Upper lobe of left lung (tissue), 6 donors: Measurements from ENCODE around the gene ZNF584. TPM values are rescaled to one million over a fixed set of nuclear protein-coding genes. Genes with fewer than 3 reads are reported as not detected.

Experiments
- ATAC-seq, 2 donors: fragments of 200-7000 bp; cut with Tn5 transposase; one replicate each; pipeline ENCODE4 v1.9.1; 2022; ENCODE audit warnings: mild to moderate bottlenecking in 2 of 2, moderate library complexity in 2 of 2; ENCODE audit not compliant: low FRiP score in 2 of 2
- DNase-seq, 2 donors: peaks; one replicate each; pipeline ENCODE4 v3.0.0-alpha.2; 2019 to 2020
- H3K27ac ChIP-seq, 4 donors: fragments of 200-600 bp; sonication (generic); one replicate each; pipeline ENCODE4 v1.5.1; 2016 to 2019
- H3K27me3 ChIP-seq, 4 donors: fragments of 200-600 bp; sonication (generic); one replicate each; pipeline ENCODE4 v1.5.1; 2017 to 2019
- H3K36me3 ChIP-seq, 4 donors: fragments of 200-600 bp; sonication (generic); one replicate each; pipeline ENCODE4 v1.5.1; 2016 to 2019
- H3K4me1 ChIP-seq, 4 donors: fragments of 200-600 bp; sonication (generic); one replicate each; pipeline ENCODE4 v1.5.1; 2018 to 2019
- H3K4me3 ChIP-seq, 4 donors: fragments of 200-600 bp; sonication (generic); one replicate each; pipeline ENCODE4 v1.5.1; 2017 to 2019; ENCODE audit warnings: mild to moderate bottlenecking in 2 of 4, moderate library complexity in 1 of 4
- H3K9me3 ChIP-seq, 4 donors: fragments of 200-600 bp; sonication (generic); one replicate each; pipeline ENCODE4 v1.5.1; 2018 to 2019
- CTCF ChIP-seq, 6 experiments: fragments of 450-650 bp in 4 of 6; fragments of 200-600 bp in 2 of 6; sonication (generic) in 2 of 6; IDR thresholded peaks; one replicate each; pipeline ENCODE4 v1.5.1; 2016 to 2019; ENCODE audit warnings: antibody characterized with exemption in 6 of 6
- EP300 ChIP-seq, 4 donors: sonication (generic); formaldehyde crosslinking; IDR thresholded peaks; one replicate each; pipeline ENCODE4 v1.5.1; 2017; ENCODE audit warnings: antibody characterized with exemption in 4 of 4, control low read depth in 2 of 4
- POLR2A ChIP-seq, 4 donors: fragments of 450-650 bp; IDR thresholded peaks; one replicate each; pipeline ENCODE4 v1.5.1; 2016 to 2017; ENCODE audit warnings: antibody characterized with exemption in 4 of 4, mild to moderate bottlenecking in 2 of 4
- POLR2AphosphoS5 ChIP-seq, 2 donors: sonication (generic); formaldehyde crosslinking; IDR thresholded peaks; one replicate each; pipeline ENCODE4 v1.5.1; 2017; ENCODE audit warnings: antibody characterized with exemption in 2 of 2
- WGBS, 2 donors: methylation state at CpG; one replicate each; pipeline ENCODE4 v1.1.5; 2017 to 2018; 5-methylcytosine and 5-hydroxymethylcytosine counted together
- total RNA-seq, 6 donors: library from RNA; depleted of rRNA in 4 of 6; stranded (reverse); fragments of >200 nt in 4 of 6; gene quantifications; one replicate each; pipeline versions ENCODE4 v1.1.0 to v1.2.1, GENCODE V29; 2016 to 2021
- donor health status: DM: no; HTN: no; CAD: no; lungs with moderate emphysema.
- donor health status: DM: no; HTN: yes; CAD: no; lungs with severe emphysema.

ZNF584 gene
- total RNA-seq, 6 donors from 2014 or later = 7.4 to 31.0 (median 13.1) TPM

GRCh38 chr19:58366585-58367430 lies 41.6 kb upstream of the ZNF584 start:
- no peak for TF ChIP-seq POLR2AphosphoS5 (IDR thresholded peaks at IDR 0.05)
- TF ChIP-seq EP300 (IDR thresholded peaks at IDR 0.05) = no peak
- no peak for TF ChIP-seq POLR2A (IDR thresholded peaks at IDR 0.05)
- no peak for TF ChIP-seq CTCF (IDR thresholded peaks at IDR 0.05)
- H3K4me1 ChIP-seq = peaks cover under 1 to 1% (median under 1%) of the 10 kb centered on the region in 4 donors
- no peak for ATAC-seq
- H3K4me3 ChIP-seq = no peak overlapping the region
- WGBS, 2 donors = 92% methylated on average over 17 to 31 of the region's 32 CpGs
- no peaks in the 10 kb centered on the region for H3K27me3 ChIP-seq
- no peak overlapping the region for H3K27ac ChIP-seq
- DNase-seq = no peak
- H3K36me3 ChIP-seq = no peaks in the 10 kb centered on the region
- H3K9me3 ChIP-seq = no peaks in the 10 kb centered on the region

GRCh38 chr19:58367698-58368454 lies 40.6 kb upstream of the ZNF584 start:
- Histone ChIP-seq H3K27me3 (no peaks in the 10 kb centered on the region), H3K4me1 (peaks cover 0 to 5% (median 2%) of the 10 kb centered on the region in 4 donors), H3K27ac (no peak overlapping the region), H3K9me3 (no peaks in the 10 kb centered on the region), H3K36me3 (no peaks in the 10 kb centered on the region), H3K4me3 (no peak overlapping the region)
- no peak for ATAC-seq
- WGBS, 2 donors = 77 to 81% methylated on average over 58 to 99 of the region's 106 CpGs
- DNase-seq = peak in 1 of 2 donors; percentile 79
- TF ChIP-seq CTCF (IDR thresholded peaks at IDR 0.05) (no peak), EP300 (IDR thresholded peaks at IDR 0.05) (no peak), POLR2AphosphoS5 (IDR thresholded peaks at IDR 0.05) (no peak), POLR2A (IDR thresholded peaks at IDR 0.05) (no peak)

GRCh38 chr19:58368561-58369360 lies 39.7 kb upstream of the ZNF584 start:
- Histone ChIP-seq H3K4me3 (no peak overlapping the region), H3K27ac (no peak overlapping the region), H3K27me3 (no peaks in the 10 kb centered on the region), H3K36me3 (no peaks in the 10 kb centered on the region), H3K9me3 (no peaks in the 10 kb centered on the region), H3K4me1 (peaks cover 0 to 12% (median 9%) of the 10 kb centered on the region in 4 donors)
- peak in 1 of 2 donors; percentile 82 for DNase-seq
- 90 to 91% methylated on average over 37 to 47 of the region's 68 CpGs for WGBS, 2 donors
- ATAC-seq = peak in 1 of 2 donors; percentile 9
- TF ChIP-seq CTCF (IDR thresholded peaks at IDR 0.05) (no peak), EP300 (IDR thresholded peaks at IDR 0.05) (no peak), POLR2AphosphoS5 (IDR thresholded peaks at IDR 0.05) (no peak), POLR2A (IDR thresholded peaks at IDR 0.05) (no peak)

GRCh38 chr19:58372311-58373133 lies 35.9 kb upstream of the ZNF584 start:
- no peaks in the 10 kb centered on the region for H3K9me3 ChIP-seq
- TF ChIP-seq EP300 (IDR thresholded peaks at IDR 0.05) (no peak), CTCF (IDR thresholded peaks at IDR 0.05) (peak in 3 of 6 experiments; percentile 19 to 61 (median 37))
- no peaks in the 10 kb centered on the region for H3K36me3 ChIP-seq
- no peaks in the 10 kb centered on the region for H3K27me3 ChIP-seq
- peak overlapping the region in 3 of 4 donors; percentile 45 to 57 (median 48) for H3K27ac ChIP-seq
- no peak overlapping the region for H3K4me3 ChIP-seq
- peaks cover 0 to 13% (median 9%) of the 10 kb centered on the region in 4 donors for H3K4me1 ChIP-seq
- DNase-seq = peak in 1 of 2 donors; percentile 72
- WGBS, 2 donors = 58 to 59% methylated on average over 15 of the region's 15 CpGs
- peak in 1 of 2 donors; percentile 89 for ATAC-seq
